Measurements from ENCODE around the gene ZBTB25. TPM values are rescaled to one million over a fixed set of nuclear protein-coding genes. Genes with fewer than 3 reads are reported as not detected.

The ZBTB25 gene
- total and polyA plus RNA-seq, 7 donors: 2.7 to 12.7 (median 10.8) TPM

GRCh38 chr14:64447876-64448670 is 55.6 kb downstream of the ZBTB25 start:
- H3K4me1 ChIP-seq: no peaks in the 10 kb centered on the region
- intact Hi-C loops (cut with DNase I): loop anchor here in 1 of 2 donors (10.0 kb wide), 1 partner anchor 323 kb away; no protein-coding TSS in a partner anchor
- H3K4me3 ChIP-seq: no peak overlapping the region
- no peak for TF ChIP-seq CTCF (IDR thresholded peaks at IDR 0.05)
- no peaks in the 10 kb centered on the region for H3K27me3 ChIP-seq (ENCODE audit: insufficient read depth in 3 of 3, low read length in 2 of 3)
- no peaks in the 10 kb centered on the region for H3K9me3 ChIP-seq
- no peak overlapping the region for H3K27ac ChIP-seq
- H3K36me3 ChIP-seq (ENCODE audit: insufficient read depth in 1 of 2, low read depth in 1 of 2): peaks cover 10 to 90% of the 10 kb centered on the region in 2 donors
- no peak for DNase-seq
- 93 to 95% (median 94%) methylated on average over 5 of the region's 5 CpGs for WGBS, 3 donors
- no peak for ATAC-seq

GRCh38 chr14:64444984-64445845 is 58.4 kb downstream of the ZBTB25 start:
- intact Hi-C loops (cut with DNase I): loop anchor here in 1 of 2 donors (10.0 kb wide), 1 partner anchor 320 kb away; no protein-coding TSS in a partner anchor
- no peaks in the 10 kb centered on the region for H3K27me3 ChIP-seq (ENCODE audit: insufficient read depth in 3 of 3, low read length in 2 of 3)
- WGBS, 3 donors: 59 to 73% (median 72%) methylated on average over 7 of the region's 7 CpGs
- H3K36me3 ChIP-seq (ENCODE audit: insufficient read depth in 1 of 2, low read depth in 1 of 2): peaks cover 7 to 90% of the 10 kb centered on the region in 2 donors
- peak in 1 of 4 donors; percentile 10 for ATAC-seq
- TF ChIP-seq CTCF (IDR thresholded peaks at IDR 0.05): no peak
- no peaks in the 10 kb centered on the region for H3K4me1 ChIP-seq
- no peak overlapping the region for H3K4me3 ChIP-seq
- H3K27ac ChIP-seq: peak overlapping the region; percentile 30
- no peak for DNase-seq
- no peaks in the 10 kb centered on the region for H3K9me3 ChIP-seq

GRCh38 chr14:64444140-64444539 is 59.5 kb downstream of the ZBTB25 start:
- H3K27ac ChIP-seq: no peak overlapping the region
- WGBS, 3 donors: 87 to 89% (median 88%) methylated on average over 11 of the region's 11 CpGs
- no peaks in the 10 kb centered on the region for H3K4me1 ChIP-seq
- no peak overlapping the region for H3K4me3 ChIP-seq
- DNase-seq: no peak
- no peak for TF ChIP-seq CTCF (IDR thresholded peaks at IDR 0.05)
- peaks cover 4 to 90% of the 10 kb centered on the region in 2 donors for H3K36me3 ChIP-seq (ENCODE audit: insufficient read depth in 1 of 2, low read depth in 1 of 2)
- H3K9me3 ChIP-seq: no peaks in the 10 kb centered on the region
- H3K27me3 ChIP-seq (ENCODE audit: insufficient read depth in 3 of 3, low read length in 2 of 3): no peaks in the 10 kb centered on the region
- intact Hi-C loops (cut with DNase I): loop anchor here in 1 of 2 donors (10.0 kb wide), 1 partner anchor 319 kb away; no protein-coding TSS in a partner anchor
- no peak for ATAC-seq

- Histone ChIP-seq H3K4me3 (no peak overlapping the region), H3K9me3 (no peaks in the 10 kb centered on the region), H3K27me3 (ENCODE audit: insufficient read depth in 3 of 3, low read length in 2 of 3) (no peaks in the 10 kb centered on the region), H3K27ac (no peak overlapping the region), H3K36me3 (ENCODE audit: insufficient read depth in 1 of 2, low read depth in 1 of 2) (peaks cover 7 to 90% of the 10 kb centered on the region in 2 donors), H3K4me1 (no peaks in the 10 kb centered on the region)
- TF ChIP-seq CTCF (IDR thresholded peaks at IDR 0.05): no peak
- 84 to 89% (median 88%) methylated on average over 17 of the region's 17 CpGs for WGBS, 3 donors
- no peak for ATAC-seq
- no peak for DNase-seq
- intact Hi-C loops (cut with DNase I): loop anchor here in 1 of 2 donors (10.0 kb wide), 1 partner anchor 318 kb away; no protein-coding TSS in a partner anchor
These were observed 61.2 kb downstream of the ZBTB25 start for GRCh38 chr14:64442300-64442988.

Measured in psoas muscle (tissue), 8 donors.